Right lobe of liver (tissue), 4 donors: ENCODE results near the gene ADAMTSL5.

Experiments
- POLR2A ChIP-seq: fragments of 450-650 bp; IDR thresholded peaks from one replicate; pipeline ENCODE4 v1.6.1; 2017; ENCODE audit warnings: antibody characterized with exemption, mild to moderate bottlenecking
- TF ChIP-seq, protein P1 (sequence below), 4 donors: fragments of 200-600 bp in 3 of 4; fragments of 450-650 bp in 1 of 4; IDR thresholded peaks; one replicate each; pipeline versions ENCODE4 v1.5.1 to v1.8.0; 2016 to 2022; ENCODE audit warnings: antibody characterized with exemption in 4 of 4, mild to moderate bottlenecking in 2 of 4
- donor health status: DM: no; HTN: no; CAD: no.
- donor health status: DM: no; HTN: no; CAD: no.
- donor health status: DM: no; HTN: yes; CAD: no.

DNA sequence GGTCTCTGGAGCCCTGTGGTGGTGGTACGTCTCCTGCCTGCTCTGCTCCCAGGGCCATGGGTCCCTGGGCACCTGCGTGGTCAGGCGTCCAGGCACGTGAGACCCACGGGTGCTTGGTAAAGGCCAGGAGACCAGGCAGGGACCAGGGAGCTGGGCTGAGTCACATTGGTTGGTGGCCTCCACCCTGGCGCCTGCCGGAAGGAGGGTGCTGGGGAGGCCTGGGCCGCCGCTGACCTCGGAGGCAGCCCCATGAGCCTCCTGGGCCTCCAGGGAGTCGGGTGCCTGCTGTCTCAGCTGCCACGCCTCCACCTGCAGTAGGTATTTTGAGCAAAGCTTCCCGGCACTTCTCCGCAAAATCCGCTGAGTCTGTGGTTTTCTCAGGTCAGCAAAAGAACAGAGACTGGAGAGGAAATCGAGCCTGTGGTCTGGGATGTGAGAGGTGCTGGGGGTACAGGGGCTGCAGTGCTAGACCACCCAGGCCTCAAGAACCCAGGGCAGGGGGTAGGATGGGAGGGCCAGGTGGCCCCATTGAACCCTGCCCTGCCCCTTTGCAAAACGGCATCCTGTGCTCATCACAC, 7.5 kb upstream of the ADAMTSL5 start:
- TF ChIP-seq, protein P1, sequence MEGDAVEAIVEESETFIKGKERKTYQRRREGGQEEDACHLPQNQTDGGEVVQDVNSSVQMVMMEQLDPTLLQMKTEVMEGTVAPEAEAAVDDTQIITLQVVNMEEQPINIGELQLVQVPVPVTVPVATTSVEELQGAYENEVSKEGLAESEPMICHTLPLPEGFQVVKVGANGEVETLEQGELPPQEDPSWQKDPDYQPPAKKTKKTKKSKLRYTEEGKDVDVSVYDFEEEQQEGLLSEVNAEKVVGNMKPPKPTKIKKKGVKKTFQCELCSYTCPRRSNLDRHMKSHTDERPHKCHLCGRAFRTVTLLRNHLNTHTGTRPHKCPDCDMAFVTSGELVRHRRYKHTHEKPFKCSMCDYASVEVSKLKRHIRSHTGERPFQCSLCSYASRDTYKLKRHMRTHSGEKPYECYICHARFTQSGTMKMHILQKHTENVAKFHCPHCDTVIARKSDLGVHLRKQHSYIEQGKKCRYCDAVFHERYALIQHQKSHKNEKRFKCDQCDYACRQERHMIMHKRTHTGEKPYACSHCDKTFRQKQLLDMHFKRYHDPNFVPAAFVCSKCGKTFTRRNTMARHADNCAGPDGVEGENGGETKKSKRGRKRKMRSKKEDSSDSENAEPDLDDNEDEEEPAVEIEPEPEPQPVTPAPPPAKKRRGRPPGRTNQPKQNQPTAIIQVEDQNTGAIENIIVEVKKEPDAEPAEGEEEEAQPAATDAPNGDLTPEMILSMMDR (IDR thresholded peaks at IDR 0.05) = no peak
- no peak for TF ChIP-seq POLR2A
